SHP77 treated with DMSO at 0.1 percent for 48 hours (cell line): ENCODE data around the gene GOLGA5.
"Not testable (repeated sequence)": the region's sequence is repeated elsewhere in the genome, so short reads cannot be mapped to it uniquely, and the experiment has no call there.

ENCODE experiments used
- DNase-seq: peaks from one replicate; lab custom pipeline; 2025; lab: John Stamatoyannopoulos, UW

The GOLGA5 gene

GRCh38 chr14:92778868-92779565 is 15.1 kb upstream of the GOLGA5 start:
- not testable (repeated sequence) for DNase-seq

GRCh38 chr14:92780444-92781232 is 13.5 kb upstream of the GOLGA5 start:
- DNase-seq, result no peak

- no peak for DNase-seq
Measured at GRCh38 chr14:92781350-92781749, 12.8 kb upstream of the GOLGA5 start.

- peak; percentile 25 for DNase-seq
Measured at GRCh38 chr14:92783813-92784431, 10.2 kb upstream of the GOLGA5 start.

GRCh38 chr14:92785667-92786426 is 8.3 kb upstream of the GOLGA5 start:
- DNase-seq, result no peak

GRCh38 chr14:92786427-92786756 is 7.7 kb upstream of the GOLGA5 start:
- DNase-seq, result no peak

- DNase-seq, result no peak
Measured at GRCh38 chr14:92787554-92787953, 6.6 kb upstream of the GOLGA5 start.

- no peak for DNase-seq
Measured at GRCh38 chr14:92789457-92790089, 4.5 kb upstream of the GOLGA5 start.

- no peak for DNase-seq
Measured at GRCh38 chr14:92792885-92793284, 1.2 kb upstream of the GOLGA5 start.

GRCh38 chr14:92794547-92794941 is 439 bp downstream of the GOLGA5 start:
- no peak for DNase-seq

- no peak for DNase-seq
Measured at GRCh38 chr14:92794961-92795360, 856 bp downstream of the GOLGA5 start.

GRCh38 chr14:92797935-92798653 is 4.0 kb downstream of the GOLGA5 start:
- no peak for DNase-seq

- no peak for DNase-seq
Measured at GRCh38 chr14:92798811-92799210, 4.7 kb downstream of the GOLGA5 start.

- no peak for DNase-seq
Measured at GRCh38 chr14:92800012-92800411, 5.9 kb downstream of the GOLGA5 start.

- DNase-seq, result no peak
Measured at GRCh38 chr14:92800525-92800924, 6.4 kb downstream of the GOLGA5 start.

- no peak for DNase-seq
Measured at GRCh38 chr14:92801917-92802316, 7.8 kb downstream of the GOLGA5 start.

- no peak for DNase-seq
Measured at GRCh38 chr14:92802678-92803077, 8.6 kb downstream of the GOLGA5 start.

- no peak for DNase-seq
Measured at GRCh38 chr14:92813201-92813600, 19.1 kb downstream of the GOLGA5 start.

GRCh38 chr14:92819011-92819597 is 25.0 kb downstream of the GOLGA5 start:
- DNase-seq, result no peak

GRCh38 chr14:92819680-92820535 is 25.8 kb downstream of the GOLGA5 start:
- not testable (repeated sequence) for DNase-seq
